Measurements from ENCODE around the gene KCNC1.
A peak's percentile ranks its signal among the peaks of the same experiment; 100 is the strongest.

KCNC1 gene

GRCh38 chr11:17821648-17822400 is 87.2 kb downstream of the KCNC1 start:
- H3K9ac ChIP-seq (ENCODE audit: low read length) = peak overlapping the region; percentile 39
- H3K9me3 ChIP-seq (ENCODE audit: control insufficient read depth, low read length) = no peaks in the 10 kb centered on the region
- peak overlapping the region; percentile 45 for H3K4me3 ChIP-seq (ENCODE audit: low read length)
- peaks cover 21% of the 10 kb centered on the region for H3K4me1 ChIP-seq (ENCODE audit: control insufficient read depth, insufficient read depth, low read length)
- peaks cover 11% of the 10 kb centered on the region for H3K27me3 ChIP-seq (replicated peaks; ENCODE audit: control insufficient read depth, insufficient read depth, low read length)
- peak; percentile 73 for DNase-seq (ENCODE audit: low read depth)
- H3K36me3 ChIP-seq (ENCODE audit: control insufficient read depth, insufficient read depth, low read length, severe bottlenecking) = no peaks in the 10 kb centered on the region

DNA sequence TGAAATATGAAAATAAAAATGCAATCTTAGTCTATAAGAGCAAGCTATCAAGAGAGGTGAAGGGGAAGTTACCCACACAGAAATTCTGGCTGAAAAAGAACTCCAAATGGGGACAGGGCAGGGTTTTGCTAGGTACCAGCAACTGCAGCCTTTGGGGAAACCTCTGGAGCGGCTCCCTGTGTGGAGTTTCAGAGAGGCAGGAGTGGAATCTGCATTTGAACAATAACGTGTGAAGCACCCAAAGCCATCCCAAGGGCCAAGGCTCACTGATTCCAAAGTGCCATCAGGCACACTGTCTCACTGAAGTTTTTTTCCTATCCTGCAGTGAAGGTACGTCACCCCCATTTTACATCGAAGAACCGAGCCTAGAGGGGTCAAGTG is 87.8 kb downstream of the KCNC1 start:
- H3K4me1 ChIP-seq (ENCODE audit: control insufficient read depth, insufficient read depth, low read length) = peaks cover 21% of the 10 kb centered on the region
- H3K4me3 ChIP-seq (ENCODE audit: low read length) = peak overlapping the region; percentile 45
- H3K27me3 ChIP-seq (replicated peaks; ENCODE audit: control insufficient read depth, insufficient read depth, low read length) = peaks cover 11% of the 10 kb centered on the region
- no peak for DNase-seq (ENCODE audit: low read depth)
- H3K9me3 ChIP-seq (ENCODE audit: control insufficient read depth, low read length) = no peaks in the 10 kb centered on the region
- no peaks in the 10 kb centered on the region for H3K36me3 ChIP-seq (ENCODE audit: control insufficient read depth, insufficient read depth, low read length, severe bottlenecking)
- H3K9ac ChIP-seq (ENCODE audit: low read length) = peak overlapping the region; percentile 39

DNA sequence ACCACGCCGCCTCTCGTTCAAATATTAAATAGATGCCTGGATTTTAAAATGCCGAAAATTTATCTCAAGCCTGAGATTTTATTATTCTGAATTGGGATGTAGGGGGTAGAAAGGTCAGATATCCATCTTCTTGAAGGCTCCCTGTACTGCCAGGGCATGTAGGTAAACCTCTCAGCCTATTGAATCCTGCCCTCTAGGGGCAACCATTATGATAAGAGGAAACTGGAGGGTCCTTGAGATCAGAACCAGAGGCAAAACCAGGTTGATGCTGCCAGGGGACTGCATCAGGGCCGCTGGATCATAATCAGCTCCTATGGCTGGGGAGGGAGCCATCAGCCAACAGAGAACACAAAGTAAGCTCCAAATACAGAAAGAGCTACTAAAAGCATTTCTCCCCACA is 92.4 kb downstream of the KCNC1 start:
- Histone ChIP-seq H3K36me3 (ENCODE audit: control insufficient read depth, insufficient read depth, low read length, severe bottlenecking) (no peaks in the 10 kb centered on the region), H3K9me3 (ENCODE audit: control insufficient read depth, low read length) (no peaks in the 10 kb centered on the region), H3K4me1 (ENCODE audit: control insufficient read depth, insufficient read depth, low read length) (peaks cover 24% of the 10 kb centered on the region), H3K27me3 (replicated peaks; ENCODE audit: control insufficient read depth, insufficient read depth, low read length) (peaks cover 2% of the 10 kb centered on the region), H3K9ac (ENCODE audit: low read length) (no peak overlapping the region), H3K4me3 (ENCODE audit: low read length) (no peak overlapping the region)
- no peak for DNase-seq (ENCODE audit: low read depth)

DNA sequence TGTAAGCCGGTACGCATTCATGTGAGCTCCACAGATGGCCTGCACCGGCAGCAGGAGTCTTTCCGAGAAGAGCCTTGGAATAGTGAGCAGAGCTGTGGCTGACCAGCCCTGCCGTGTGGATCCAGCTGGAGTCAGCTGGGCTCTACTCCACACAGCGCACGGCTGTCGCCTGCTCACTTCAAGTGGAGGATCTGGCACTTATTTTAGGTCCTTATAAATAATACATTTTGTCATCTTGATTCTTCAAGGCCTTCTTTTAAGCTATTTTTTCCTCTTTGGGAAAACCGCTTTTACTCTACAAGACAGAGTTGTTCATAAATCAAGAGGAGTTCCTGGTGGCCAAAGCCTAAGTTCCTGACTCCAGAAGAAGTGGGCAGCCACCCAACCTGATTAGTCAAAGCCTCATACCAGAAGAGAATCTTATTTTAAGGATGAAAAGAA is 93.8 kb downstream of the KCNC1 start:
- Histone ChIP-seq H3K27me3 (replicated peaks; ENCODE audit: control insufficient read depth, insufficient read depth, low read length) (peaks cover 2% of the 10 kb centered on the region), H3K9me3 (ENCODE audit: control insufficient read depth, low read length) (no peaks in the 10 kb centered on the region), H3K4me1 (ENCODE audit: control insufficient read depth, insufficient read depth, low read length) (peaks cover 11% of the 10 kb centered on the region), H3K4me3 (ENCODE audit: low read length) (no peak overlapping the region), H3K9ac (ENCODE audit: low read length) (no peak overlapping the region), H3K36me3 (ENCODE audit: control insufficient read depth, insufficient read depth, low read length, severe bottlenecking) (no peaks in the 10 kb centered on the region)
- peak; percentile 31 for DNase-seq (ENCODE audit: low read depth)

DNA sequence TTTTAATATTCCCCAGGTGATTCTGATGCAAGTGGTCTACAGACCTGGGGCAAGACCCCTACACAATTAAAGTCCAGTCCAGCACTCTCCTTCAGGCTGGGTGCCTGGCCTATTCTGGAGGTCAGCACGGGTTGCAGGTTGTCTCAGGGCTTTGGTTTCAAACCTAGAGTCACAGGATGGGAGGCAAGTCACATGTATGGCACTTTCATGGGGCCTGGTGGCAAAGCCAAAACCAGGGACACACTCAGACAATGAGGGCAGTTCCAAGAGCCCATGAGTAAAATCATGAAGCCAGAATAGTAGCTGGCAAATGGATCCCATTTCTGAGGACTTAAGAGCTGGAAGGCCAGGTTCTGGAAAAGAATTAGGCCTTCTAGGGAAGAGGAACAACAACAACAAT is 96.6 kb downstream of the KCNC1 start:
- peaks cover 11% of the 10 kb centered on the region for H3K4me1 ChIP-seq (ENCODE audit: control insufficient read depth, insufficient read depth, low read length)
- no peaks in the 10 kb centered on the region for H3K9me3 ChIP-seq (ENCODE audit: control insufficient read depth, low read length)
- no peaks in the 10 kb centered on the region for H3K27me3 ChIP-seq (replicated peaks; ENCODE audit: control insufficient read depth, insufficient read depth, low read length)
- H3K36me3 ChIP-seq (ENCODE audit: control insufficient read depth, insufficient read depth, low read length, severe bottlenecking) = no peaks in the 10 kb centered on the region
- no peak overlapping the region for H3K9ac ChIP-seq (ENCODE audit: low read length)
- DNase-seq (ENCODE audit: low read depth) = no peak
- no peak overlapping the region for H3K4me3 ChIP-seq (ENCODE audit: low read length)

DNA sequence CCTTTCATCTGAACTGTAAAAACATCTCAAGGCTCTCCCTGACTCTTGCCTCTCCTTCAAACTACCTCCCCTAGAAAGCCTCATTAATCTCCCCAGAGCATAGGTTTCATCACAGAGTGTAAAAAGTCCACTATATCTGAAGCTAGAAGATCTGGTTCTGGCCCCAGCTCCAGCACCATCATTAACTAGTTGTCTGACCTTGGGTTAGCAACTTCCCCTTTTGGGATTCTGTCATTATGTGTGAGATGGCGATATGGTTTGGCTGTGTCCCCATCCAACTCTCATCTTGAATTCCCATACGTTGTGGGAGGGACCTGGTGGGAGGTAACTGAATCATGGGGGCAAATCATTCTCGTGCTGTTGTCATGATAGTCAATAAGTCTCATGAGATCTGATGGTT is 97.3 kb downstream of the KCNC1 start:
- Histone ChIP-seq H3K9ac (ENCODE audit: low read length) (no peak overlapping the region), H3K9me3 (ENCODE audit: control insufficient read depth, low read length) (no peaks in the 10 kb centered on the region), H3K4me3 (ENCODE audit: low read length) (no peak overlapping the region), H3K4me1 (ENCODE audit: control insufficient read depth, insufficient read depth, low read length) (peaks cover 11% of the 10 kb centered on the region), H3K36me3 (ENCODE audit: control insufficient read depth, insufficient read depth, low read length, severe bottlenecking) (no peaks in the 10 kb centered on the region), H3K27me3 (replicated peaks; ENCODE audit: control insufficient read depth, insufficient read depth, low read length) (no peaks in the 10 kb centered on the region)
- DNase-seq (ENCODE audit: low read depth) = no peak
